NCI-H226 (cell line): ENCODE results near the gene DOC2B.
"Not testable (repeated sequence)": the region's sequence is repeated elsewhere in the genome, so short reads cannot be mapped to it uniquely, and the experiment has no call there.

Experiments
- DNase-seq: peaks from one replicate; pipeline ENCODE4 v3.0.0-alpha.2; 2015

DOC2B gene

GRCh38 chr17:187130-187529, 5.7 kb upstream of the DOC2B start:
- no peak for DNase-seq

GRCh38 chr17:185445-186138, 4.1 kb upstream of the DOC2B start:
- no peak for DNase-seq

- no peak for DNase-seq
Measured at GRCh38 chr17:183021-183420, 1.6 kb upstream of the DOC2B start.

GRCh38 chr17:182050-182751, 751 bp upstream of the DOC2B start:
- peak; percentile 17 for DNase-seq

- no peak for DNase-seq
Measured at GRCh38 chr17:180381-181244, 837 bp downstream of the DOC2B start.

- DNase-seq = no peak
Measured at GRCh38 chr17:179781-180380, 1.6 kb downstream of the DOC2B start.

GRCh38 chr17:179066-179432, 2.4 kb downstream of the DOC2B start:
- peak; percentile 26 for DNase-seq

GRCh38 chr17:178292-179065, 3.0 kb downstream of the DOC2B start:
- DNase-seq = no peak

GRCh38 chr17:177762-178161, 3.7 kb downstream of the DOC2B start:
- no peak for DNase-seq

GRCh38 chr17:177155-177554, 4.3 kb downstream of the DOC2B start:
- no peak for DNase-seq

- no peak for DNase-seq
Measured at GRCh38 chr17:173166-173911, 8.1 kb downstream of the DOC2B start.

GRCh38 chr17:172401-172800, 9.0 kb downstream of the DOC2B start:
- no peak for DNase-seq

- DNase-seq = no peak
Measured at GRCh38 chr17:171871-172270, 9.6 kb downstream of the DOC2B start.

- DNase-seq = no peak
Measured at GRCh38 chr17:170130-170670, 11.2 kb downstream of the DOC2B start.

GRCh38 chr17:168614-169013, 12.8 kb downstream of the DOC2B start:
- DNase-seq = not testable (repeated sequence)

GRCh38 chr17:165939-166338, 15.5 kb downstream of the DOC2B start:
- DNase-seq = no peak

GRCh38 chr17:164303-165235, 16.9 kb downstream of the DOC2B start:
- DNase-seq = no peak

- DNase-seq = no peak
Measured at GRCh38 chr17:163514-164098, 17.8 kb downstream of the DOC2B start.

GRCh38 chr17:162689-163088, 18.8 kb downstream of the DOC2B start:
- no peak for DNase-seq

GRCh38 chr17:161481-161880, 20.0 kb downstream of the DOC2B start:
- no peak for DNase-seq
